GM12875 (cell line): ENCODE data around the gene SLC6A19.

Experiments used
- H3K4me3 ChIP-seq: one replicate; pipeline ENCODE4 v1.5.1; 2011; ENCODE audit warnings: low read depth, low read length, control low read depth
- TF ChIP-seq, protein P1 (sequence below): IDR thresholded peaks from 2 replicates; pipeline ENCODE4 v1.5.1; 2011; ENCODE audit warnings: low read depth, mild to moderate bottlenecking, control low read depth, inconsistent platforms, low read length, moderate library complexity, borderline replicate concordance; ENCODE audit not compliant: insufficient read depth

The SLC6A19 gene

DNA sequence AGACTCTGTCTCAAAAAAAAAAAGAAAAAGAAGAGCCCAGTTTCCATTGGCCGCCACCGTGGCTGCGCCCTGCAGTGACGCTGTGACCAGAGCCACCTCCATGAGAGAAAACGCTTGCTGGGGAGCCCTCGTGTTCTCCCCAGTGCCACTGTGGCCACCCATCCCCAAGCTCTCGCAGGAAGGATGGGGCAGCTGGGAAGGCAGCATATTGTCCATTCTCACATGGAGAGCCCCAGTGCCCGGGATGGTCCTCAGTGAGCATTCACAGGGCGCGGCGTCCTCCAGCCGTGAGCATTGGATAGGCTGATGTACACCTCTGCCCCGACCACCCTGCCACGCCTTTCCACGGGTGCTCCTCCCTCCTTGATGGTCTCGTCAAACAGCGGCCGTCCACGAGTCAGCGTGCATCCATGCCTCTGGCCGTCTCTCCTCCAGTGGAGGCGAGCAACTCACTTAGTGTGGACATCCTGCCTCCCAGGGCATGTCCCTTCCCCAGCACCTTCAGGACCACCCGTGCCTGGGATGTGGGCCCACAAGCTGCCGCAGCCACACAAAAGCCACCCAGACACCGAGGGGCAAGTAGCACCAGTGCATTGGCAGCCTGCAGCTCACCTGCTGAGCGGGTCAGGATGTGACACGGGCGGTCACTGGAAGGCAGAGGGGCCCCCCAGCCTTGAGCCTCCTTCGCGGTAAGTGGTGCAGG, 23.4 kb upstream of the SLC6A19 start:
- TF ChIP-seq, protein P1, sequence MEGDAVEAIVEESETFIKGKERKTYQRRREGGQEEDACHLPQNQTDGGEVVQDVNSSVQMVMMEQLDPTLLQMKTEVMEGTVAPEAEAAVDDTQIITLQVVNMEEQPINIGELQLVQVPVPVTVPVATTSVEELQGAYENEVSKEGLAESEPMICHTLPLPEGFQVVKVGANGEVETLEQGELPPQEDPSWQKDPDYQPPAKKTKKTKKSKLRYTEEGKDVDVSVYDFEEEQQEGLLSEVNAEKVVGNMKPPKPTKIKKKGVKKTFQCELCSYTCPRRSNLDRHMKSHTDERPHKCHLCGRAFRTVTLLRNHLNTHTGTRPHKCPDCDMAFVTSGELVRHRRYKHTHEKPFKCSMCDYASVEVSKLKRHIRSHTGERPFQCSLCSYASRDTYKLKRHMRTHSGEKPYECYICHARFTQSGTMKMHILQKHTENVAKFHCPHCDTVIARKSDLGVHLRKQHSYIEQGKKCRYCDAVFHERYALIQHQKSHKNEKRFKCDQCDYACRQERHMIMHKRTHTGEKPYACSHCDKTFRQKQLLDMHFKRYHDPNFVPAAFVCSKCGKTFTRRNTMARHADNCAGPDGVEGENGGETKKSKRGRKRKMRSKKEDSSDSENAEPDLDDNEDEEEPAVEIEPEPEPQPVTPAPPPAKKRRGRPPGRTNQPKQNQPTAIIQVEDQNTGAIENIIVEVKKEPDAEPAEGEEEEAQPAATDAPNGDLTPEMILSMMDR: no peak
- no peak overlapping the region for H3K4me3 ChIP-seq

- H3K4me3 ChIP-seq: no peak overlapping the region
- TF ChIP-seq, protein P1: no peak
These were observed 22.6 kb upstream of the SLC6A19 start for GRCh38 chr5:1178529-1179382.

GRCh38 chr5:1179383-1179715, 22.0 kb upstream of the SLC6A19 start:
- TF ChIP-seq, protein P1: no peak
- H3K4me3 ChIP-seq: no peak overlapping the region

- no peak overlapping the region for H3K4me3 ChIP-seq
- TF ChIP-seq, protein P1: no peak
These were observed 21.3 kb upstream of the SLC6A19 start for GRCh38 chr5:1180096-1180495.

DNA sequence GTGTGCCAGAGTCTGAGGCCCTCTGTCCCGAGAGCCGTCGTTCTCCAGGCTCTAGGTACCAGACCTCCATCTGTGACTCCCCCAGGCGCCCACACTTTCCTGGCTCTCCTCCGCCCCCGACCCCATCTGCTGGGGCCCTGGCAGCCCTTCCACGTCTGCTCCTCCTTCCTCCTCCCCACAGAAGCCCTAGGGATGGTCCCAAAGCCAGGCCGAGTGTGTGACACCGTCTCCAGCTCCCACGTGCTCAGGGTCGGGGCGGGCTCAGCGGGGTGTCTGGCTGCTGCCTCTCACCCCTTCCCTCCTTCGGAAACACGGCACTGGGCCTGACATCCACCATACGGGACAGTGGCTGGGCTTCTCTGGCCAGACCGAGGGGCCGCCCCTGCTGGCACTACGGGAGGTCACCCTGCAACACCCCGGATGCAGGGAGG, 20.5 kb upstream of the SLC6A19 start:
- TF ChIP-seq, protein P1: no peak
- H3K4me3 ChIP-seq: no peak overlapping the region

DNA sequence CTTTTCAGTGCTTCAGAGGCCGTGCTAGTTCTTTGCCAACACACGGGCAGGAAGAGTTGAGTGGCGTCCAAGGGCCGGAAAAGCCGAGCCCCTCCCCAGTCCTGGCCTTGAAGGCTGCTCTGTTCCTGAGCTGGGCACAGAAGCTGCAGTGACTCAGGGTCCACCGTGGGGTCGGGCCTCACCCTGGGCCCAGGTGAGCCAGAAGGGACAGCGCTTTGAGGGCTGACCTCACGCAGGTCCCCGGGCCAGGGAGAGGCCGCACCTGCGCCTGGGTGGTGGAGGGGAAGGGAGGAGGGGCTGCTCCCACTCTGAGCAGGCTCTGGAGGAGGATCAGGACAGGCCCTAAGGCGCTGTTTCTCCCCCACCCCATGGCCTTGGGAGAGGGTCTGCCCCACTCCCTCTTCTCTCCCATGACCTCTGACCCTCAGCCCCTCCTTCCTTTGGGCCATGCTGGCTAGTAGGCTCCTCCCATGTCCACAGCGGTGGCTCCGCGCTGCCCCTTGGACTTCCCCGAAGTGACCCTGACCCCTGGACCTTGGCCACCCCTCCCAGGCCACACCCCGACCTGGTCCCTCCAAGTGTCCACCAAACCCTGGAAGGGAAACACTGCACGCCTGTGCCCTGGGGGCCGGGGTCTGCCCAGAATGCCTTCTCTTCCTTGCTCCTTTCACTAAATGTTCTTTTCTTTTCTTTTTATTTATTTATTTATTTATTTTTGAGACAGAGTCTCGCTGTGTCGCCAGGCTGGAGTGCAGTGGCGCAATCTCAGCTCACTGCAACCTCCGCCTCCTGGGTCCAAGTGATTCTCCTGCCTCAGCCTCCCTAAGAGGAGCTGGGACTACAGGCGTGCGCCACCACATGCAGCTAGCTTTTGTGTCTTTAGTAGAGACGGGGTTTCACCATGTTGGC, 19.7 kb upstream of the SLC6A19 start:
- TF ChIP-seq, protein P1: no peak
- H3K4me3 ChIP-seq: no peak overlapping the region
